OCI-LY1 (cell line): ENCODE measurements around the gene ADAMTS14.

Experiments used
- EZH2 ChIP-seq: fragments of 200-600 bp; sonication (generic), shearing (Covaris generic); IDR thresholded peaks from 2 replicates; pipeline ENCODE4 v1.8.0; 2017; ENCODE audit warnings: borderline replicate concordance, mixed run types, mild to moderate bottlenecking, antibody characterized with exemption, low read length, moderate library complexity, mixed read lengths
- TF ChIP-seq, protein P1 (sequence below): fragments of 200-600 bp; sonication (generic), shearing (Covaris generic); IDR thresholded peaks from 2 replicates; pipeline ENCODE4 v1.5.1; 2017; ENCODE audit warnings: mild to moderate bottlenecking, antibody characterized with exemption, low read length, moderate library complexity, mixed read lengths

DNA sequence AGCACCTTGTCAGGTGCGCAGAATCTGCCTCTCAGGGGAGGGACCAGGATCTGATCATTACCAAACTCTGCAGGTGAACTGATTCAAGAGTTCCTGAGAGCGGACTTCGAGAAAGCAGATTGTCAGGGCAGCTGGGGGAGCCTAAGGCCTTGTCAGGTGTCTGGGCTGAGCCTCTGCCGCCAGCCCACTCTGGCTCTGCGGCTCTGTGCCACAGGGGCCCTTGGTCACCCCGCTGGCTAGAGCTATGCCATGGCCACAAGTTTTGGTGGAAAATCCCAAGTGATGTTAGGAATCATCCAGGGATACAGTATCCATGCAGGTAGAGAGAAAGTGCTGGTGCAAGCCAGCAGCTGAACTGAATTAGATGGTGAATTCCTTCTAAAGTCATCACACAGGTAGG lies 4.2 kb downstream of the ADAMTS14 start:
- TF ChIP-seq, protein P1, sequence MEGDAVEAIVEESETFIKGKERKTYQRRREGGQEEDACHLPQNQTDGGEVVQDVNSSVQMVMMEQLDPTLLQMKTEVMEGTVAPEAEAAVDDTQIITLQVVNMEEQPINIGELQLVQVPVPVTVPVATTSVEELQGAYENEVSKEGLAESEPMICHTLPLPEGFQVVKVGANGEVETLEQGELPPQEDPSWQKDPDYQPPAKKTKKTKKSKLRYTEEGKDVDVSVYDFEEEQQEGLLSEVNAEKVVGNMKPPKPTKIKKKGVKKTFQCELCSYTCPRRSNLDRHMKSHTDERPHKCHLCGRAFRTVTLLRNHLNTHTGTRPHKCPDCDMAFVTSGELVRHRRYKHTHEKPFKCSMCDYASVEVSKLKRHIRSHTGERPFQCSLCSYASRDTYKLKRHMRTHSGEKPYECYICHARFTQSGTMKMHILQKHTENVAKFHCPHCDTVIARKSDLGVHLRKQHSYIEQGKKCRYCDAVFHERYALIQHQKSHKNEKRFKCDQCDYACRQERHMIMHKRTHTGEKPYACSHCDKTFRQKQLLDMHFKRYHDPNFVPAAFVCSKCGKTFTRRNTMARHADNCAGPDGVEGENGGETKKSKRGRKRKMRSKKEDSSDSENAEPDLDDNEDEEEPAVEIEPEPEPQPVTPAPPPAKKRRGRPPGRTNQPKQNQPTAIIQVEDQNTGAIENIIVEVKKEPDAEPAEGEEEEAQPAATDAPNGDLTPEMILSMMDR, result no peak
- no peak for TF ChIP-seq EZH2
